ACC112 (cell line): ENCODE results near the gene TRANK1.

Experiments used
- H2AFZ ChIP-seq: fragments of 200-600 bp; sonication (generic); one replicate; pipeline ENCODE4 v1.6.0; 2017; ENCODE audit warnings: antibody characterized with exemption, low read length; ENCODE audit not compliant: unreplicated experiment
- H3K27ac ChIP-seq: fragments of 200-600 bp; sonication (generic); 2 replicates; pipeline ENCODE4 v1.5.1; 2014; ENCODE audit warnings: low read depth, mild to moderate bottlenecking, antibody characterized with exemption, low read length, moderate library complexity
- H3K27me3 ChIP-seq: fragments of 200-600 bp; sonication (generic); 2 replicates; pipeline ENCODE4 v1.6.1; 2014; ENCODE audit warnings: mild to moderate bottlenecking, antibody characterized with exemption, low read length, moderate library complexity, mixed read lengths; ENCODE audit not compliant: insufficient read depth
- H3K36me3 ChIP-seq: fragments of 200-600 bp; sonication (generic); 2 replicates; pipeline ENCODE4 v1.6.1; 2016; ENCODE audit warnings: mild to moderate bottlenecking, antibody characterized with exemption, low read length, moderate library complexity, mixed read lengths; ENCODE audit not compliant: insufficient read depth
- H3K4me1 ChIP-seq: fragments of 200-600 bp; sonication (generic); one replicate; pipeline ENCODE4 v1.6.1; 2016; ENCODE audit warnings: low read length, mixed read lengths; ENCODE audit not compliant: insufficient read depth, unreplicated experiment, control insufficient read depth
- H3K4me3 ChIP-seq: fragments of 200-600 bp; sonication (generic); 2 replicates; pipeline ENCODE4 v1.5.1; 2014; ENCODE audit warnings: mild to moderate bottlenecking, low read depth, low read length
- H3K79me2 ChIP-seq: fragments of 200-600 bp; sonication (generic); one replicate; pipeline ENCODE4 v1.6.0; 2016; ENCODE audit warnings: low read length; ENCODE audit not compliant: control insufficient read depth, unreplicated experiment, insufficient read depth

TRANK1 gene

GRCh38 chr3:36919439-36920160 is 25.3 kb downstream of the TRANK1 start:
- Histone ChIP-seq H3K4me3 (no peak overlapping the region), H3K79me2 (no peaks in the 10 kb centered on the region), H3K36me3 (no peaks in the 10 kb centered on the region), H3K27me3 (no peaks in the 10 kb centered on the region), H3K4me1 (no peaks in the 10 kb centered on the region), H2AFZ (no peak overlapping the region), H3K27ac (no peak overlapping the region)

- no peaks in the 10 kb centered on the region for H3K27me3 ChIP-seq
- no peak overlapping the region for H3K4me3 ChIP-seq
- H3K79me2 ChIP-seq, result no peaks in the 10 kb centered on the region
- no peak overlapping the region for H3K27ac ChIP-seq
- H3K4me1 ChIP-seq, result peaks cover 3% of the 10 kb centered on the region
- H3K36me3 ChIP-seq, result no peaks in the 10 kb centered on the region
- H2AFZ ChIP-seq, result no peak overlapping the region
These were observed 26.8 kb downstream of the TRANK1 start for GRCh38 chr3:36918050-36918449.

DNA sequence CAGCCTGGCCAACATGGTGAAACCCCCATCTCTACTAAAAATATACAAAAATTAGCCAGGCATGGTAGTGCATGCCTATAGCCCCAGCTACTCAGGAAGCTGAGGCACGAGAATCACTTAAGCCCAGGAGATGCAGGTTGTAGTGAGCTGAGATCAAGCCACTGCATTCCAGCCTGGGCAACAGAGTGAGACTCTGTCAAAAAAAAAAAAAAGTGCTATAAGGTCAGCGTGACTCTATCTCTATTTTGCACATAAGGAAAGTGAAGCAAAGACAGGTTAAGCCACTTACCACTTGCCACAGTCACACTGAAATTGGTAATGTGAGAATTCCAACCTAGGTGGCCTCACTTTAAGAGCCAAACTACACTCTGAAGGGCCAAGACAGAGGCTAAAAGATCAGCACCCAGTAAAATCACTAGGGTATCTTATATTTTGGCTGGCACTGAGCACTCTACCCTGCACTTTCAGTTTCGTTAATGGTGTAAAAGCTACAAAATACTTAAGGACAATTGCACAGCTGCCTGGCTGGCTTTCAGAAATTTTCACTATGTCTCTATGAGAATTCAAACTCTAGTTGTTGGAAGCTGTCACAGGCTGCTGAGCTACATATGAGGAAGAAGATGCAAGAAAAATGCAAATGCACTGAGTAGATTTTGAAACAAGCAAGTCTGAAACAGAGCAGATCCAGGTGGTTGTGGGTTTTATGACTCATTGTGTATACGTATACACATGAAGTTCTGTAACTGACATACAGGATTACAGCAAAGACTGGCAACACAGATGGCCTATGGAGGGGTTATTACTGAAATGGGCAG is 32.7 kb downstream of the TRANK1 start:
- Histone ChIP-seq H2AFZ (peak overlapping the region; percentile 11), H3K27me3 (no peaks in the 10 kb centered on the region), H3K4me3 (peak overlapping the region; percentile 70), H3K79me2 (no peaks in the 10 kb centered on the region), H3K27ac (peak overlapping the region; percentile 20), H3K4me1 (peaks cover 36% of the 10 kb centered on the region), H3K36me3 (no peaks in the 10 kb centered on the region)

DNA sequence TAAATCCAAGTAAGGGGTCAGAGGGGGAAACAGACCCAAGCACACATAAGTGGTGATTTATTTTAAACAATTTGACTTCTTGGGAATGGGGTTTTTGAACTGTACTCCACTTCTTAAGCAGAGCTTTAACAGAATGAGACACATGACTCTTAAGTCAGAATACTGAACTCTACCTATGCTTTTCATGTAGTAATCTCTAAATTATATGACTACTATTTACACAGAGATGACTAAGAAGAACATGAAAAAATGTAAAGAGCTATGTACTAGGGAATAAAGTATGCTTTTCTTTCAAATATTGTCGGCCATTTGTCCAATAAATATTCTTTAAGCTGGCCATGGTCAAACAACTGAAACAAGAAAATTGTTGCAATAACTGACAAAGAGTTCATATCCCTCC is 35.2 kb downstream of the TRANK1 start:
- peaks cover 49% of the 10 kb centered on the region for H3K4me1 ChIP-seq
- H3K79me2 ChIP-seq, result no peaks in the 10 kb centered on the region
- H3K27ac ChIP-seq, result no peak overlapping the region
- H3K27me3 ChIP-seq, result no peaks in the 10 kb centered on the region
- no peaks in the 10 kb centered on the region for H3K36me3 ChIP-seq
- no peak overlapping the region for H3K4me3 ChIP-seq
- H2AFZ ChIP-seq, result no peak overlapping the region

DNA sequence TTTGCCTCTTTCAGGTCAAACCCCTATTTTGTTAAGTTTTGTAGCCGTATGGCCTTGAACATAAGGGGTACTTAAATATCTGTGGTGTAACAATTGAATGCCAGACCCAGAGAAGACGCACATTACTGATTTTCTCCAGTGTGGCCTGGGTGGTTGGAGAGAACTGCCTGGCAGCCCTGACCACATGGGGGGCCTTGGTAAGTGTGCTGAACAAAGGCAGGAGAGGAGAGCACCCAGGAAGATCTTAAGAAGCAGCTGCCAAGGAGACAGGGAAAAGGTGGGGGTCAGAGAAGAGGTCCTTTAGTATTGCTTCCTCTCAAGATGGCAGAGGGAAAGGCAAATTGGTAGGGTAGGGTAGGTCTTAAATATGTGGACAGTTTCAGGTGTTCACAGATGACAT is 35.7 kb downstream of the TRANK1 start:
- Histone ChIP-seq H3K36me3 (no peaks in the 10 kb centered on the region), H3K4me3 (0 out of 2 replicates have a peak overlapping the region, but pooled peaks have one; percentile 77), H3K4me1 (peaks cover 49% of the 10 kb centered on the region), H2AFZ (peak overlapping the region; percentile 63), H3K79me2 (no peaks in the 10 kb centered on the region), H3K27me3 (no peaks in the 10 kb centered on the region), H3K27ac (peak overlapping the region; percentile 83)

- H3K27ac ChIP-seq, result peak overlapping the region; percentile 83
- peaks cover 49% of the 10 kb centered on the region for H3K4me1 ChIP-seq
- H3K36me3 ChIP-seq, result no peaks in the 10 kb centered on the region
- no peaks in the 10 kb centered on the region for H3K79me2 ChIP-seq
- H2AFZ ChIP-seq, result peak overlapping the region; percentile 63
- peak overlapping the region; percentile 77 for H3K4me3 ChIP-seq
- no peaks in the 10 kb centered on the region for H3K27me3 ChIP-seq
These were observed 36.1 kb downstream of the TRANK1 start for GRCh38 chr3:36908647-36909180.

DNA sequence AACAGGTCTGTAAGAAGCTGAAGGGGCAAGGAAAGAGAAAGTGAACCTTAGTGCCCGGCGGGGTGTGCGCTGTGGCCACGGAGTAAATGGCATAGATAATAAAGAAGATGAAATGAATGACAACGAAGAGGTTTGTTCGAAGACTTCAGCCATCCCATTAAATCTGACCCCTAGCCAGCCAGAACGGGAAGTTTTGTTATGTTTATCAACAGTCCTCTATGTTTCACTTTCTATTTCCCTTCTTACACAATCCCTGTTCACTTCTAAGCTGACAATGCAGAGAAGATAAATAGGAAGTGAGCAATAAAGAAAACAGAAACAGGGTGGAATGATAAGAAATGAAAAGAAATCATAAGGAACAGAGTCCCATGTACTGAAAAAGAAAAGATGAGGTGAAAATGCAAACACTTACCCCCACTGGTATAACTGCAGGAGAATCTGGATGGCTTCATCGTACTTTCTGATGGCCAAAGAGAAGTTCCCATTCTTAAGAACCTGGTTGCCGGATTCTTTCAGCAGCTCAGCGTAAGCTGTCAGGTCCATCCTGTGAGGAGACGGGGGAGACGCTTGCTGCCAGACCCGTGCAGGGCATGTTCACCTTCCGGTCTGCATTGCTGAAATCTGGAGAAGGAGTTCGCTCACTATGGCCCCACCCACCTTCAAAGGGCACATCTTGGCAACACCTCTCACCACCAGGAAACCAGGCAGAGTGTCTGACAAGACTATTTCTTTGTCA is 36.8 kb downstream of the TRANK1 start:
- peak overlapping the region; percentile 77 for H2AFZ ChIP-seq
- H3K79me2 ChIP-seq, result no peaks in the 10 kb centered on the region
- peak overlapping the region; percentile 83 for H3K27ac ChIP-seq
- H3K36me3 ChIP-seq, result no peaks in the 10 kb centered on the region
- H3K4me1 ChIP-seq, result peaks cover 46% of the 10 kb centered on the region
- no peaks in the 10 kb centered on the region for H3K27me3 ChIP-seq
- peak overlapping the region; percentile 77 for H3K4me3 ChIP-seq

GRCh38 chr3:36906504-36907149 is 38.2 kb downstream of the TRANK1 start:
- Histone ChIP-seq H3K4me1 (peaks cover 33% of the 10 kb centered on the region), H3K79me2 (no peaks in the 10 kb centered on the region), H2AFZ (peak overlapping the region; percentile 29), H3K36me3 (no peaks in the 10 kb centered on the region), H3K4me3 (peak overlapping the region; percentile 23; the same call in 1 of the 2 replicates), H3K27me3 (no peaks in the 10 kb centered on the region), H3K27ac (peak overlapping the region; percentile 23)

- Histone ChIP-seq H3K4me3 (no peak overlapping the region), H3K79me2 (no peaks in the 10 kb centered on the region), H3K27me3 (no peaks in the 10 kb centered on the region), H2AFZ (no peak overlapping the region), H3K36me3 (no peaks in the 10 kb centered on the region), H3K27ac (no peak overlapping the region), H3K4me1 (peaks cover 33% of the 10 kb centered on the region)
These were observed 39.3 kb downstream of the TRANK1 start for GRCh38 chr3:36905545-36905944.

- Histone ChIP-seq H3K36me3 (no peaks in the 10 kb centered on the region), H3K27me3 (no peaks in the 10 kb centered on the region), H3K27ac (no peak overlapping the region), H3K79me2 (no peaks in the 10 kb centered on the region), H2AFZ (no peak overlapping the region), H3K4me3 (no peak overlapping the region), H3K4me1 (peaks cover 28% of the 10 kb centered on the region)
These were observed 40.2 kb downstream of the TRANK1 start for GRCh38 chr3:36904641-36905040.
